CD4-positive, alpha-beta T cell treated with Interleukin-17A for 4 hours (primary cell): ENCODE data around the gene LRFN4.

ENCODE experiments used
- DNase-seq: peaks from one replicate; pipeline ENCODE4 v3.0.0-alpha.2; 2020; ENCODE audit warnings: mixed read lengths

LRFN4 gene

DNA sequence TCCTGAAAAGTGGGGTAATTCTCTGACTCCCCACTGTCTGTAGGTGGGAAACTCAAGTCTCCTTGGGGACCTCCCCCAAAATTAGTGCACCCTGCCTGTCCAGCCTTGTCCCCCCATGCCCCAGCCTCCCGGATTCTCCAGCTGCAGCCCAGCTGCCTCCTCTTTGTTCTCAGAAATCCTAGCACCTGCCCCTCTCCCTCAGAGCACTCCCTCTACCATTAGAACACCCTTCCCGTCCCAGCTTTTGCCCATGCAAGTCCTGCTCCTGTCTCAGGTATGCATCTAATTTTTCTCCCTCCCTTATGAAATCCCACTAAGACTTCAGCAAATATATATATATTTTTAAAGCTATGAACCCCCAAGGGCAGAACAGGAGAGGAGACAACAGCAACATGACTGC, 37.3 kb downstream of the LRFN4 start:
- DNase-seq = no peak

DNA sequence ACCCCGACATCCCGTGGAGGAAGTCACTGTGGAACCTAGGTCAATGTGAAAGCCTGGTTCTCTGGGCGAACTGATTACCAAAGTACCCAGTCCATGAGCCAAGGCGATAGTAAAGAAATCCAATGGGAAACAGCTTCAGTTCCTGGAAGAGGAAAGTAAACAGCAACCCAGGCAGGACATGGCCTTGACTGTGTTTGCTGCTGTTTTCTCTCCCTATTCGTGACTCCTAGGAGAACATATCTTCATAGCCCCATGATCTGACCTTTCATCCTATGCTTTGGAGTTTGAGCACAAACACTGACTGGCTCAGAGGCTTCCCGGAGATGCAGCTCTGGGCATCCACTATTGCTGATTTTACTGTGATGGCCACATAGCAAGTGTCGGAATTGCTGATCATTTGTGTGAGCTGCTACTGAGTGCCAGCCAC, 45.1 kb downstream of the LRFN4 start:
- DNase-seq = no peak

DNA sequence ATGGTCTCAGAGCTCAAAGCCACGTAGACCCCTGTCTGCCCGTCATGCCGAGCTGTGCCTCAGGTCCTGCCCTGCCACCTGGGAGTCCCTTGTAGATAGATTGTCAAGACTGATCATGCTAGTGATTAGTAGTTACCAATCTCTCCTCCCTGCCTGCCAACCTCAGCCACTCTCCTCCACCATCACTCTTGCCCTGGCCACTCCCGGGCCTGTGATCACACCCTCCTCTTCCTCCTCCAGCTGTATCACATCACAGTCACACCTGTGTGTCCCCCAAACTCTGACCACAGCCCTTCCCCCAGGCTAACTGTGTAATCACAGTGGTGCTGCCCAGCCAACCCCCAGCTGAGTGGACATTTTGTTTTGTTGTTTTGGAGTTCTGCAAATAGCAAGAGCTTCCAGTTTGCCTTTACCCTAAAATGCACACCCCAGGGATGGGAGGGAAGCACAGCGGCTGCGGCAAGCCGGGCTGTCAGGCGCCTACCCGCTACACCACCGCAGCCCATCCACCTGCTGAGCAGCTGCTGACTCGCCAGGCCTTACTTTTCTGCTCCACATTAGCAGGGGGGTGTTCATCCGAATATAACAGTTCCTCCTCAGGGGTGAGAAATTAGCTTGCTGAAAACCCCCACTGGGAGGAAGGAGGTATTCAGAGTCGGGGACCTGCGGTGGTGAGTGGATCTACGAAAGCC, 45.8 kb downstream of the LRFN4 start:
- DNase-seq = no peak

DNA sequence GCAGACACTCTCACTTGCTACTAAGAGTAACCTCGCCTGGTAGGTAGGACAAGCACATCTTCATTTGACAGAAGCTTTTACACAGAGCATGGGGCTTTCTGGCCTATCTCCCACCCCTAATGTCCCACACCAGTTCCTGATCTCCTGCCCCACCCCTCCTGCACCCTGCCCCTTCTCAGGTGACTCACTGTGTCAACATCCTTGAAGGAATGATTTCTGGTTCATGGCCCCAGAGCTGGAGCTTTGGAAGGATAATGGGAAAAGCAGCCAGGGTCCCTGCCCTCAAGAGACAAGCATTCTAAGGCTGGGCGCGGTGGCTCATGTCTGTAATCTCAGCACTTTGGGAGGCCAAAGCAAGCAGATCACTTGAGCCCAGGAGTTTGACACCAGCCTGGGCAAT, 47.2 kb downstream of the LRFN4 start:
- DNase-seq = no peak

DNA sequence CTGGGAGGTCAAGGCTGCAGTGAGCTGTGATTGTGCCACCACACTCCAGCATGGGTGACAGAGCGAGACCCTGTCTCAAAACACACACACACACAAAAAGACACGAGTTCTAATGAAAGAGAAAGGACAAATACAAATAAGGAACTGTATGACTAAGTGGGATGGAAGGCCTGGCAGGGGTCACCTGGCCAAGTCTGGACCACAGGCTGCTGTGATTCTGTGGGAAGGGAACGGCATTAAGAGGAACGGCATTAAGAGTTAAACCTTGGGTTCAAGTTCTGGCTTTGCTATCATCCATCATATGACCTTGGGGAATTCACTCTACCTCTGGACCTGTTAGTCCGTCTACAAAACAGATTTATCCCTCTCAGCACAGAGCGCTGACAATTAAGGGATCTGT, 47.7 kb downstream of the LRFN4 start:
- no peak for DNase-seq

DNA sequence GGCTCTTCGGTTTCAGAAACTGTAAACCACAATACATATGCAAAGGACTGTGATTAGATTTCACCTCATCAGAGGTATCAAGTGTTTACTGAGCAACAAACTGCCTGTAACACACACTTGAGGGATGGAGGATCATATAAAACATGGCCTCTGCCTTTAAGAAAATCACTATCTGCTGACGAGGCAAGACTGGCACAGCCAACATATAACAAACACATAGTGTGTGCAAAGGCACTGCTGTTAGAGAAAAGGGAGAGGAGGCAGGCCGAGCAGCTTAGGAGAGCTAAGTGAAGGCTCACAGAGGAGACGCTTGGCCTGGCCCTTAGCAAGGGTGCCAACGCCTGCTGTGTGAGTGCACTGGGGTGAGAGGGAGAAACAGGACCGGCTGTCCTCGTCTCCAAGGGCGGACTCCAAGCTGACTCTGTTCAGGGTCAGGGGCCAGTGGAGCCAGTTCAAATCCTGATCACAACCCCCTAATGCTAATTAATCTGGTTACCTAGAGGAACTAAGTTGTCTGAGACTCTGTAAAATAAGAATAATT, 48.2 kb downstream of the LRFN4 start:
- no peak for DNase-seq

DNA sequence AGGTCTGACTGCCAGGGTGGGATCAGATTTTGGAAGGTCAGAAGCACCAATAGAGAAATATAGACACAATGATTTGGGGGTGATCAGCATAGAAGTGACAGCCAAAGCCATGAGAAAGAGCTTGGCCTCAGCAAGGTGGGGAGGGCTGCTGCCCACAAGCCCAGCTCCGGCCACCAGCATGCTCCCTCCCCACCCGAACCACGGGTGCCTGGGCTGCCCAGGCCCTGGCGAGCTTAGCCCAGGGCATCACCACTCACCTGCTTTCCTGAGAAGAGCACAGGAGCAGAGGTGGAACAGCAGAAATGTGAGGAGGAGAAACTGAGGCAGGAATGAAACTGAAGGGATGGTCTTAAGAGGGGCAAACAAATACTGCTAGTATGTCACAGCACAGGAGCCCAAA, 48.8 kb downstream of the LRFN4 start:
- no peak for DNase-seq

DNA sequence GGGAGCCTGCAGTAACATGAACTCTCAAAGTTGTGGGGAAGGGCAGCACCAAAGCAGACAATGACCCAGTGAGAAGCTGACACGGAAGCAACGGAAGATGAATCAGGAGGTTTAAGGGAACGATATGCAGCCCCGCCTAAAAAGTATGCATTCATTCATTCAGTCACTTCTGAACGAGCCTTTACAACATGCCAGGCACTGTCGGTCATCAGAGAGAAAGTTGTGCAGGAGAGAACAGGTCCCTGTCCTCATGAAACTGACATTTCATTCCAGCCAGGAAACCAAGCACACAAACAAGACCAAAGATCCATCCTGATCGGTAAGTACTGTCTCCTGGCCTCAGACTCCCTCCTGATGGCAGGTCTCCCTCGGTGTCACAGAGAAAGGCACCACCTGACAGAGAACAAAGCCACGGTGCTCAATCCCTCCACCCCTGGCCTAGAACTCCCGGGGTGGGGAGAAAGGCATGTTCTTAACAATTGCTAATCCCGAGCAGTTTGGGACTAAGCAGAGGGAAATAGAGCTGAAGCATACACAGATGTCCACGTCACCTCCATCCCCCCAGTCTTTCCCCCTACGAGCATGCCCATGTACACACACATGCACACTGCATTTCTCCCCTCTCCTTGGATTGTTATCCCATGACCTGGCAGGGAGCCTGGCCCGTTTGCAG, 49.3 kb downstream of the LRFN4 start:
- no peak for DNase-seq

DNA sequence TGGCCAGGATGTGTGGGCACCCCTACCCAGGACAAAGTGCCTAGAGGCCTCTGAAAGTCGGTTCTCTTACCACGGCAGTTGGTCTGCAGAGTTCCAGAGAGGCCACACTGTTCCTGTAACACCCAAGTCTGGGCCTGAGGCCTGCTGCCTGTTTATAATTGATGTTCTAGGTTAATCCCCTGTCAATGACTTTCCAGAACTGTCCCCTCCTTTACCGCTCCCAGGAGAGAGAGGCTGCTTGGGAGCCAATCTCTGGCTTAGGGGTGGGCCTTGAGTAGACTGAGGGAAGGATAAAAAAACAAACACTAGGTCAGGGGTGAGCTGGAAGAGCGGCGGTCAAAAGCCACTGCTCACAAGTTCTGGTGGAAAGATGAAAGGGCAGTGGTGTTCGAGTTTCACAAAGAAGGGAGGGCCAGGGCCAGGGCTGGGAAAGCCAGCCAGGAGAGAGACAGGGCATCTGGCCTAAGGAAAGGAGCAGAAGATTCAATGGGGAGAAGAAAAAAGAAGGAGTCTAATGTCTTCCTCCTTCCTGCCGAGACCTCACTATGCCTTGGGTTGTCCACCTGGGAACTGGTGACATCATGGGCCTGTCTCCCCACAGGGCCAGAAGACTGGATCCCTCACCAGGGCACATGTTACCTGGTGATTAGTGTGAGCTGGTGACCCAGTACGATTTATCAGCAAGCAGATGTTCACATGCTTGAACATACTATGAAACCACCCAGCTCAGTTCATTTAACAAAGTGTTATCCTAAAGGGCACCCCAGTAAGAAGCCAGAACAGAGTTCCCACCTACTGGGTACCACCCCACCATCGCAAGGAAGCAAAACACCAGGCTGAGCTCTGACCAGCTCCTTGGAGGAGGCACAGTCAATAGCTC, 51.1 kb downstream of the LRFN4 start:
- DNase-seq = no peak

DNA sequence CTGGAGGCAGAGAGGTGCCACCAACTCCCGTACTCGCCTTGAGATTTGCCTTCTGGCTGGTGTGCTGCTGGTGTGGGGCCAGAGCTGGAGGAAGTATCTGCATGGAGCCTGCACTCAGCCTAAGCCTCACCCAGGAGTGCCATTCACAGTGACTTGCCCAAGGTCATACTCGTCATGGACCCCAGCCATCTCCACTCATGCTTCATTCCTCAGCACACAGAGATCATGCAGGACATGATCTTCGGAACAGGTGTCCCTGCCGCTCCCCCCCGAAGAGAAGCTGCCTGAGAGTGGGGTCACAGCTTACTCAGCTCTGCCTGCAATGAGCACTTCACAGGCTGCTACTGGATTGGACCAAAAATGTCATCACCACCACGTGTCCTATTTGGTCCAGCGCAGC, 52.3 kb downstream of the LRFN4 start:
- DNase-seq = no peak

DNA sequence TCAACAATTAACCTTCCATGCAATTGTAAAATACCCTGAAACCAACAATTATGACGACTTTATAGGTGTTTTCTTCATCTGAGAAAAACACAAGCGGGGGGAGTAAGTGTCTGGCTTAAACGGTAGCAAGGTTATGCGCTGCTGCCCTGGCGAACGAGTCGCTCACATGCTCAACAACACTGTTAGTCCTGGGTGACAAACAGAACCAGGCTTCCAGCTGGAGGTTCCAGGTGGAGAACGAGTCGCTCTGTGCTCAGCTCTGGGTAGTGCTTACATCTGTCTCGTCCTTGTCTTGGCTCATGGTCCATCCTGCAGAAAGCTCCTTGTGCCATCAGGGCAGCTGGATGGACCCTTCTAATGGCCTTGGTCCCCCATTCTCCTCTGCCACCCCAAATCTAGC, 53.2 kb downstream of the LRFN4 start:
- no peak for DNase-seq
